Bronchial epithelial cell (primary cell): ENCODE results near the gene RAP1B. TPM values are rescaled to one million over a fixed set of nuclear protein-coding genes. Genes with fewer than 3 reads are reported as not detected.
A peak's percentile ranks its signal among the peaks of the same experiment; 100 is the strongest.

Experiments
- DNase-seq: peaks from one replicate; pipeline ENCODE4 v3.0.0-alpha.2; 2010; ENCODE audit warnings: low read depth
- FAIRE-seq: peaks from 2 replicates; lab custom pipeline; 2011; peaks lifted over from hg19 to GRCh38; lab: Jason Lieb, UNC
- H3K27me3 ChIP-seq: 2 replicates; pipeline ENCODE4 v1.5.1; 2011; ENCODE audit warnings: low read length; ENCODE audit not compliant: control insufficient read depth, insufficient read depth
- H3K36me3 ChIP-seq: 2 replicates; pipeline ENCODE4 v1.5.1; 2011; ENCODE audit warnings: low read length; ENCODE audit not compliant: control insufficient read depth, insufficient read depth
- H3K4me3 ChIP-seq: 2 replicates; pipeline ENCODE4 v1.5.1; 2011; ENCODE audit warnings: mild to moderate bottlenecking, low read depth, low read length, control low read depth
- total RNA-seq: library from RNA; depleted of rRNA; stranded (reverse); fragments of >200 nt; gene quantifications from 2 replicates; pipeline ENCODE4 v1.2.1, GENCODE V29; 2014
- TF ChIP-seq, protein P1 (sequence below): IDR thresholded peaks from 2 replicates; pipeline ENCODE4 v1.5.1; 2011; ENCODE audit warnings: mild to moderate bottlenecking, moderate library complexity, low read length, control low read depth, inconsistent platforms; ENCODE audit not compliant: insufficient read depth, severe bottlenecking

The RAP1B gene
- total RNA-seq, 1 donor from 2014 or later = 175 TPM

DNA sequence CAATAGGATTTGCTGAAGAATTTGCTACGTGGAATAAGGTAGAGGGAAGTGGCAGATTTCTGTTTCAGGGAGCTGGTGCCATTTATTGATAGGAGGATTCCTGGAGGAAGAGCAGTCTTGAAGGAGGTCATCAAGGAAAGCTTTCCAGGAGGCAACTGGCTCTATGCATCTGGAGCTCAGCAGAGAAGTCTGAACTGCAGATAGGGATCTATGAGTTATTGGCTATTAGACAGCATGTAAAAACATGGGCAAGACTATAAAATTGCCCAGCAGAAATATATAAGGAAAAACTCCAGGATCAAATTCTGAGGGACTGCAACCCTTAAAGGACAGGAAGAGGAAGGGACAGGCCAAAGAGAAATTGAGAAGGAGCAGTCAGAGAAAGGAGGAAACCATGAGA, 8.9 kb upstream of the RAP1B start:
- H3K4me3 ChIP-seq = no peak overlapping the region
- FAIRE-seq (no peak), DNase-seq (no peak)
- H3K27me3 ChIP-seq = no peaks in the 10 kb centered on the region
- H3K36me3 ChIP-seq = no peaks in the 10 kb centered on the region
- TF ChIP-seq, protein P1, sequence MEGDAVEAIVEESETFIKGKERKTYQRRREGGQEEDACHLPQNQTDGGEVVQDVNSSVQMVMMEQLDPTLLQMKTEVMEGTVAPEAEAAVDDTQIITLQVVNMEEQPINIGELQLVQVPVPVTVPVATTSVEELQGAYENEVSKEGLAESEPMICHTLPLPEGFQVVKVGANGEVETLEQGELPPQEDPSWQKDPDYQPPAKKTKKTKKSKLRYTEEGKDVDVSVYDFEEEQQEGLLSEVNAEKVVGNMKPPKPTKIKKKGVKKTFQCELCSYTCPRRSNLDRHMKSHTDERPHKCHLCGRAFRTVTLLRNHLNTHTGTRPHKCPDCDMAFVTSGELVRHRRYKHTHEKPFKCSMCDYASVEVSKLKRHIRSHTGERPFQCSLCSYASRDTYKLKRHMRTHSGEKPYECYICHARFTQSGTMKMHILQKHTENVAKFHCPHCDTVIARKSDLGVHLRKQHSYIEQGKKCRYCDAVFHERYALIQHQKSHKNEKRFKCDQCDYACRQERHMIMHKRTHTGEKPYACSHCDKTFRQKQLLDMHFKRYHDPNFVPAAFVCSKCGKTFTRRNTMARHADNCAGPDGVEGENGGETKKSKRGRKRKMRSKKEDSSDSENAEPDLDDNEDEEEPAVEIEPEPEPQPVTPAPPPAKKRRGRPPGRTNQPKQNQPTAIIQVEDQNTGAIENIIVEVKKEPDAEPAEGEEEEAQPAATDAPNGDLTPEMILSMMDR = no peak

DNA sequence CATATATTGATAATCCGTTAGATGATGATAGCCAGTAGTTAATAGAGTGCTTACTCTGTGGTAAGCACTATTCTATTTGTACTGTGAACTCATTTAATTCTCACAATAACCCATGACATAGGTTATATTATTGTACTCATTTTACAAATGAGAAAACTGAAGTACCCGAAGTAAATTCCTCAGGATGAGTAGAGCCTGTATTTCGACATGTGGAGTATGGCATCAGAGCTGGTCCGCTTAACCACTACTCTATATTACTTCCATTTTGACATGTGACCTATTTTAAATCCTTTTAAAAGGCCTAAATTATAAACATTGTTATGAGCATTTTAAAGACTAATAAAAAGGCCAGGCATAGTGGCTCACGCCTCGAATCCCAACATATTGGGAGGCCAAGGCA, 8.0 kb upstream of the RAP1B start:
- no peaks in the 10 kb centered on the region for H3K27me3 ChIP-seq
- H3K4me3 ChIP-seq = no peak overlapping the region
- FAIRE-seq = no peak
- TF ChIP-seq, protein P1 = no peak
- DNase-seq = no peak
- no peaks in the 10 kb centered on the region for H3K36me3 ChIP-seq

DNA sequence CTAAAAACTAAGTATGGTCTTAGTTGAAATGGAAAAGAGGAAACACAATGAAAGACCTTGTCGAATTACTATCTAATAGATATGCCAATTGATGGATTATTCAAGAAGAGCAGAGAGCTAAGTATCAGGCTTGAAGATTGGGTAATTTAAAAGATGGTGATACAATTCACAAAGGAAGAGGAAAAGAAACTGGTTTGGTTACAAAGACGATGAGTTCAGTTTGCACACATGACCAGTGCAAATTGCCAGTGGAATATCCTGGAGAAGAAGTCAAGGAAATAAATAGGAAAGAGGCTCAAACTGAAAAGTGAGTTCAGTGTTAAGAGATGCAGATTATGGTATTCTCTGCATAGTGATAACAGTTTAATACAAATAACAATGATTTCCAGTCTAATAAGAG, 2.5 kb upstream of the RAP1B start:
- TF ChIP-seq, protein P1 = no peak
- no peaks in the 10 kb centered on the region for H3K36me3 ChIP-seq
- no peak for FAIRE-seq

DNA sequence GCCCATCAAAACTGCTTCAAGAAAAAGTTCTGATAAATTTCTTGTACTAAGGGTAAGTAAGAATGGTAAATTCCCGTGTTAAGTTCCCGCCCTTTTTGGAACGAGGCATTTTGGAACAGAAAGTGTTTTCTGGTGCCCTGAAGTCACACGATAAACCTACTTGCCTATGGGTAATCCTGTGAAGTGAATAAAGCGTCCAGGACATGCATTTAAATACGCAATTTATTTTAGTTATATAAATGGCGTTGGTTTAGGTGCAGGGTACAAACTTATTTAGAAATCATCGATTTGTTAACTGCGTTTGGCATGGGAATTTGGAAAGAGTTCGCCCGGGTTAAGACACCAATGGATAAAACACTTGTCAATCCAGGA, 715 bp upstream of the RAP1B start:
- FAIRE-seq (no peak), DNase-seq (no peak)
- TF ChIP-seq, protein P1 = no peak
- no peaks in the 10 kb centered on the region for H3K27me3 ChIP-seq
- peak overlapping the region; percentile 89 for H3K4me3 ChIP-seq
- H3K36me3 ChIP-seq = no peaks in the 10 kb centered on the region

More for the DNA sequence above, 2.5 kb upstream of the RAP1B start:
- DNase-seq = peak; percentile 20
- Histone ChIP-seq H3K27me3 (no peaks in the 10 kb centered on the region), H3K4me3 (no peak overlapping the region)

DNA sequence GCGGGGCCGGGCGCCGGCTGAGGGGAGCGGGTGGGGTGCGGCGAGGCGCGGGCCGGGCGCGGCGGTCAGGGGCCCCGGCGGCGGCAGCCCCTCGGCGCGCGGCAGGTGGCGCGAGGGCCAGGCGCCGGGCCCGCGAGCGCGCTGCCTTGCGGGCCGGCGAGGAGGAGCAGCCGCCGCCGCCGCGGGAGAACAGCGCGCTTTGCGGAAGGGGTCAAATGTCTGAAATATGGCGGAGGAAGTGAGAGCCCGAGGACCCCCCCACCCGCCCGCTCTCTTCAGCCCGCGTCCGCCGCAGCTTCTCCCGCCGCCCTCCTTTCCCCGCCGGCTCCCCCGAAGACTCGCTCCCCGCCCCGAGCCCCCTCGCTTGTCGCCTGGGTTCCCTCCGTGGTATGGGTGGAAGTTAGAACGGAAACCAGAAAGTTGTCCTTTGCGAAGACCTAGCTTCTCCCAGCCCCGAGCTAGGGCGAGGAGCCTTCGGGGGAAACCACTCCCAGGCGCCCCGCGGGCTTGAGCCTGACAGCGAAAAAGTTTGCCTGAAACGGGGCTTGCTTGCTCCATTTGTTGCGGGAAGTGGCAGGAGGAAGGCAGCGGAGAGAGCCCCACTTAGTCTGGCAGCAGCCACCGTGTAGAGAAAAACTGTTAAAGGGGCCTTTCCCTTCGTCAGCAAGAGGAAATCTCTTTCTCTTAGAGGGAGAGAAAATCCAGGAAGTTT, 551 bp downstream of the RAP1B start:
- peak; percentile 42 for DNase-seq
- H3K27me3 ChIP-seq = no peaks in the 10 kb centered on the region
- TF ChIP-seq, protein P1 = no peak
- H3K36me3 ChIP-seq = no peaks in the 10 kb centered on the region
- no peak for FAIRE-seq
- H3K4me3 ChIP-seq = peak overlapping the region; percentile 89

DNA sequence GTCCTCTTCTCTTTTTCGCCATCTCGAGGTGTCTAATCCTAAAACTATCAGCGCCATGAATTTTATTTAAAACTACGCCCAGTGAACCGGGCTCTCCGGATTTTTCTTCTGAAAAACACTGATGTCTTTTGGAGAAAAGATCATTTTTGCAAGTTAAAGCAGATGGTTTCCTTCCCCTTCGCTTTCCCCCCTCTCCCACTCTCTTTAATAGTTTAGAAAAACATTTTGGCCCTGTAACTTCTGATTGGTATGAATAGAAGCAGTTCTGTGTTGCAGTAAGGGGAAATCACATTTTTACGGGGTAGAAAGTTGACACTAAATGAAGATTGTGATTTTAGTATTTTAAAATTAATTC, 1.1 kb downstream of the RAP1B start:
- Histone ChIP-seq H3K36me3 (no peaks in the 10 kb centered on the region), H3K27me3 (no peaks in the 10 kb centered on the region), H3K4me3 (peak overlapping the region; percentile 89)
- FAIRE-seq (no peak), DNase-seq (no peak)
- TF ChIP-seq, protein P1 = no peak
